T-helper 1 cell treated with Interleukin-12 subunit alpha and Interleukin-12 subunit beta and Interleukin-4 antibody, amounts not matched to agents 30 μg/mL and 1 μg/mL, for 36 hours (primary cell): ENCODE measurements around the gene PRCC.
A peak's percentile ranks its signal among the peaks of the same experiment; 100 is the strongest.

ENCODE experiments used
- H3K27ac Mint-ChIP-seq: one replicate; pipeline ENCODE4 v1.8.0; 2021; ENCODE audit warnings: mild to moderate bottlenecking, mixed read lengths
- H3K27me3 Mint-ChIP-seq: one replicate; pipeline ENCODE4 v1.8.0; 2021; ENCODE audit warnings: low read depth, mixed read lengths
- H3K36me3 Mint-ChIP-seq: one replicate; pipeline ENCODE4 v1.8.0; 2021; ENCODE audit warnings: low read depth, mixed read lengths
- H3K4me1 Mint-ChIP-seq: one replicate; pipeline ENCODE4 v1.8.0; 2021; ENCODE audit warnings: low read depth, mixed read lengths
- H3K4me3 Mint-ChIP-seq: one replicate; pipeline ENCODE4 v1.8.0; 2021; ENCODE audit warnings: mild to moderate bottlenecking, moderate library complexity, mixed read lengths
- H3K9me3 Mint-ChIP-seq: one replicate; pipeline ENCODE4 v1.8.0; 2021; ENCODE audit warnings: mixed read lengths

Gene PRCC

DNA sequence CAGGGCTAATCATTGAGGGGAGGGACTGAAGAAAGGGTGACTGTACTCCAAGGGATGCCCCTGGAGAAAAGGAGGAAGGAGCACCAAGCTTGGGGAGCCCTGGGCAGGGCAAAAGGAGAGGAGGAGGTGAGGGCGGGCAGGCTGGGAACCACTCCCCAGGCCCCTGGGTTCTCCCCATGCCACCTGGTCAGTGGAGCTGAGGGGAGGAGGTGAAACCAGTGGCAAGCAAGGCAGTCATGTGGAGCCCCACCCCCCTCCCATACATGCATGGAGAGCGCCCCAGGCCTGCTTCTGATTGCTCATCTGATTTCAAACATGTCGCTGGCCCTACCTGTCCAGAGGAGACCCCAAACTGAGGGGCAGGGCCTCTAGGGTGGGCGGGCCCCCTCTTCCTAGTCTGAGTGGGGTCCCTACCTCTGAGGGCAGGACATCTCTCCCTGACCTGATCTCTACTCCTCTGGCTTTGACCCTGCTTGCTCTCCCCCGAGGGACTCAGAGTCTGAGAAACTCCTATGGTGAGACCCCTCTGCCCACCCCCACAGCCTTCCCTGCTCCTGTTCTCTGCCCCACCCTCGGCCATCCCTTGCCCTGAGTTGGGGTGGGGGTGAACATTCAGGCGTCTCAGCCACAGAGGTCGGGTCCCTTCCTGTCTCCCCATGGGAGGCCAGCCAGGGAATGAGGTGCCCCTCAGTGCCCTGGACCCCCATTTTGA is 73.0 kb downstream of the PRCC start:
- H3K27me3 Mint-ChIP-seq: peaks cover 36% of the 10 kb centered on the region
- peaks cover 39% of the 10 kb centered on the region for H3K4me1 Mint-ChIP-seq
- H3K27ac Mint-ChIP-seq: no peak overlapping the region
- H3K36me3 Mint-ChIP-seq: peaks cover 5% of the 10 kb centered on the region
- H3K4me3 Mint-ChIP-seq: no peak overlapping the region
- no peaks in the 10 kb centered on the region for H3K9me3 Mint-ChIP-seq

GRCh38 chr1:156840898-156841279 is 73.6 kb downstream of the PRCC start:
- Mint-ChIP-seq H3K4me3 (no peak overlapping the region), H3K27me3 (peaks cover 41% of the 10 kb centered on the region), H3K4me1 (peaks cover 36% of the 10 kb centered on the region), H3K36me3 (peaks cover 5% of the 10 kb centered on the region), H3K9me3 (no peaks in the 10 kb centered on the region), H3K27ac (no peak overlapping the region)

DNA sequence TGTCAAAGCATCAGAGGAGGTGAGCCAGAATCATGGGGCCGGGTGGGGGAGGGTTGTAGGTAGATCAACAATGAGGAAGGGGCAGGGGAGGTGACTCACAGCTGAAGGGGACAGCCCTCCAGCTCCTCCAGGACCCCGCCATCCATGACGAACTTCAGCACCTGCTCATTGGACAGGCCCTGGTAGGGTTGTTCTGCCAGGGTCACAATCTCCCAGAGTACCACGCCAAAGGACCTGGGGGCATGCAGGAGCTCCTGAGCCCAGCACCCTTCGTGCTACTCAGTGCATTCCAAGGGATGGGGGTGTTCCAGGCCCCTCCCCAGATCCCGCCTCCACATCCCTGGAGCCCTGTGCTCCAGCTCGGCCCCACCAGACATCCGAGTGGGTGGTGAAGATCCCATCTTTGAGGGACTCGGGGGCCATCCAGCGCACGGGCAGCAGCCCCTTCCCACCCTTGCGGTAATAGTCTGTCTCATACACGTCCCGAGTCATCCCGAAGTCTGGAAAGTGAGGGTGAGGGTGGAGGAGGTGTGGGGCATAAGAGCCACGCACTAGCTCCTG is 74.0 kb downstream of the PRCC start:
- H3K27me3 Mint-ChIP-seq: peaks cover 46% of the 10 kb centered on the region
- H3K4me3 Mint-ChIP-seq: no peak overlapping the region
- no peak overlapping the region for H3K27ac Mint-ChIP-seq
- H3K4me1 Mint-ChIP-seq: peaks cover 36% of the 10 kb centered on the region
- peaks cover 5% of the 10 kb centered on the region for H3K36me3 Mint-ChIP-seq
- no peaks in the 10 kb centered on the region for H3K9me3 Mint-ChIP-seq

GRCh38 chr1:156842618-156843300 is 75.4 kb downstream of the PRCC start:
- Mint-ChIP-seq H3K27me3 (peaks cover 60% of the 10 kb centered on the region), H3K36me3 (peaks cover 5% of the 10 kb centered on the region), H3K9me3 (no peaks in the 10 kb centered on the region), H3K4me3 (no peak overlapping the region), H3K4me1 (peaks cover 29% of the 10 kb centered on the region), H3K27ac (no peak overlapping the region)

DNA sequence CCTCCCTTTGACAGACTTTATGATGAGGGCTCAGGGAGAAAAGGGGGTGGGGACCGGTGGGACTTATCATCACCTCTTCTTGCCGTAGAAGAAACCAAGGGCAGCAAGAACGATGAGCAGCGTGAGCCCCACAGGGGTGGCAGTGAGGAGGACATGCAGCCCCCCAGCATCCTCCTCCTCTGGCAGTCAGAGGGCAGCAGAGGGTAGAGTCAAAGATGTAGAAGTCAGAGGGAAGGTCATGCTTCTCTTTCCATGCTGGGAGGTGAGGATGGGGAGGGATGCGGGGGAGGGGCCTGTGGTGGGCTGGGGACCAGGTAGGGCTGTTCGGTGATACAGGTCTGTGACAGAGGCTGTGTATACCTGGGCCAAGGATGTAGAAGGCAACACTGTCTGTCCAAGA is 76.8 kb downstream of the PRCC start:
- peak overlapping the region; percentile 36 for H3K4me3 Mint-ChIP-seq
- H3K4me1 Mint-ChIP-seq: peaks cover 34% of the 10 kb centered on the region
- H3K9me3 Mint-ChIP-seq: no peaks in the 10 kb centered on the region
- no peak overlapping the region for H3K27ac Mint-ChIP-seq
- peaks cover 3% of the 10 kb centered on the region for H3K36me3 Mint-ChIP-seq
- peaks cover 65% of the 10 kb centered on the region for H3K27me3 Mint-ChIP-seq

GRCh38 chr1:156844638-156845037 is 77.3 kb downstream of the PRCC start:
- H3K27ac Mint-ChIP-seq: no peak overlapping the region
- peaks cover 34% of the 10 kb centered on the region for H3K4me1 Mint-ChIP-seq
- H3K36me3 Mint-ChIP-seq: peaks cover 3% of the 10 kb centered on the region
- H3K9me3 Mint-ChIP-seq: no peaks in the 10 kb centered on the region
- H3K27me3 Mint-ChIP-seq: peaks cover 64% of the 10 kb centered on the region
- peak overlapping the region; percentile 26 for H3K4me3 Mint-ChIP-seq

DNA sequence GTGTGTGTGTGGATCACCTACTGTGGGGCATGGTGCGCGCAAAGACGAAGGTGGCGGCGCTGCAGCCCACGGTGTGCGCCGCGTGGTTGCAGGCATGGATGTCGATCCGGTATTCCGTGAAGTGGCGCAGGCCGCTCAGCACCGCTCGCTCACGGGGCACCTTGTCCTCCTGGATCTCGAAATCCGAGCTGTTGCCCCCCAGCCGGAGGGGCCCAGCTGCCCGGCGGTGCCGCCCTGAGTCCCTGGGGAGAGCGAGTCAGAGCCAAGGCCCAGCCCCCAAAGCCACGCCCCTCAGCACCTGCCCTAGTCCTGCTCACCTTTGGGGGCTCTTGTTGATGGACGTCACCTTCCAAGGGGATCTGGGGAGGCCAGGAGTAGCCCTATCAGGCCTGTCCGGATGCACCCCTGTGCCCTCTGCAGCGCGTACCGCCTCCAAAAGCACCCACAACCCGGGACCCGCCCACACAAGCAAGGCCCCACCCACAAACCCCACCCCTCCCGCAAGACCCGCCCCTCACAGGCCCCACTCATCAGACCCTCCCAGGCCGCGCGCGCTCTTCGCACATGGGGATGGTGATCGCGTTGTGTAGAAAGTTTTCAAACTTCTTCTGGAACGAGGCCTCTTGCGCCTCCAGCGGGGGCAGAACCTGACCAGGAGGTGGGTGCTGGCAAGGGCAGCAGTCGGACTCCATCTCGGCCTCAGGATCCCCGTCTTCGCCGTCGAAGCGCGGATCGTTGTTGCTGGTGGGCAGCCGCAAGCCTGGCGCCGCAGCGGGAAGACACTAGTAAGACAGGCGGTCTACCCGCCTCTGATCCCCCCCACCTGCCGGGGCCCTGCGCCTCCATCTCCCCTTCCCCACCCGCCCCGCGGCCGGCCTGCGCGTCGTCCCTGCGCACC is 78.0 kb downstream of the PRCC start:
- H3K27me3 Mint-ChIP-seq: peaks cover 63% of the 10 kb centered on the region
- peaks cover 31% of the 10 kb centered on the region for H3K4me1 Mint-ChIP-seq
- H3K27ac Mint-ChIP-seq: no peak overlapping the region
- peak overlapping the region; percentile 38 for H3K4me3 Mint-ChIP-seq
- peaks cover 3% of the 10 kb centered on the region for H3K36me3 Mint-ChIP-seq
- H3K9me3 Mint-ChIP-seq: no peaks in the 10 kb centered on the region

- Mint-ChIP-seq H3K27ac (no peak overlapping the region), H3K4me3 (peak overlapping the region; percentile 71), H3K4me1 (peaks cover 31% of the 10 kb centered on the region), H3K27me3 (peaks cover 63% of the 10 kb centered on the region), H3K36me3 (peaks cover 3% of the 10 kb centered on the region), H3K9me3 (no peaks in the 10 kb centered on the region)
Measured at GRCh38 chr1:156845953-156846545, 78.7 kb downstream of the PRCC start.

DNA sequence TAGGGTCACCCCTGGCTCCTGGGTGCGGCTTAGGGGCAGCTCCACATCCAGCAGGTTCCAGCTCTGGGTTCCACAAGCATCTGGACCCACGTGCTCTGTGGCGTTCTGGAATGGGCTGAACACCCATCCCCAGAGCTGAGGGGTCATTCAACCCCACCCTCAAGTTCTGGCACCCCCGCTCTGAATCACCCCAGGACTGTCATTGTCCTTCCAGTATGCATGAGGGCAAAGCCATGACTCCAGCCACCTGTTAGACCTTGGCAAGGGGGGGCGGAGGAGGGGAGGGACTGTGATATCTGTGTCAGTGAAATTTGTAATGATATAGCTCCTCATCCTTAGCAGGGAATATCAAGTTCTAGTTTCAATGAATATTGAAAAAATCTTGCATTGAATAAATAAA is 79.3 kb downstream of the PRCC start:
- peaks cover 61% of the 10 kb centered on the region for H3K27me3 Mint-ChIP-seq
- peaks cover 31% of the 10 kb centered on the region for H3K4me1 Mint-ChIP-seq
- no peak overlapping the region for H3K27ac Mint-ChIP-seq

GRCh38 chr1:156847591-156848460 is 80.5 kb downstream of the PRCC start:
- Mint-ChIP-seq H3K4me1 (peaks cover 31% of the 10 kb centered on the region), H3K4me3 (no peak overlapping the region), H3K36me3 (peaks cover 3% of the 10 kb centered on the region), H3K27me3 (peaks cover 52% of the 10 kb centered on the region), H3K9me3 (no peaks in the 10 kb centered on the region), H3K27ac (no peak overlapping the region)

More for the DNA sequence above, 79.3 kb downstream of the PRCC start:
- no peaks in the 10 kb centered on the region for H3K9me3 Mint-ChIP-seq
- no peak overlapping the region for H3K4me3 Mint-ChIP-seq
- H3K36me3 Mint-ChIP-seq: peaks cover 3% of the 10 kb centered on the region

DNA sequence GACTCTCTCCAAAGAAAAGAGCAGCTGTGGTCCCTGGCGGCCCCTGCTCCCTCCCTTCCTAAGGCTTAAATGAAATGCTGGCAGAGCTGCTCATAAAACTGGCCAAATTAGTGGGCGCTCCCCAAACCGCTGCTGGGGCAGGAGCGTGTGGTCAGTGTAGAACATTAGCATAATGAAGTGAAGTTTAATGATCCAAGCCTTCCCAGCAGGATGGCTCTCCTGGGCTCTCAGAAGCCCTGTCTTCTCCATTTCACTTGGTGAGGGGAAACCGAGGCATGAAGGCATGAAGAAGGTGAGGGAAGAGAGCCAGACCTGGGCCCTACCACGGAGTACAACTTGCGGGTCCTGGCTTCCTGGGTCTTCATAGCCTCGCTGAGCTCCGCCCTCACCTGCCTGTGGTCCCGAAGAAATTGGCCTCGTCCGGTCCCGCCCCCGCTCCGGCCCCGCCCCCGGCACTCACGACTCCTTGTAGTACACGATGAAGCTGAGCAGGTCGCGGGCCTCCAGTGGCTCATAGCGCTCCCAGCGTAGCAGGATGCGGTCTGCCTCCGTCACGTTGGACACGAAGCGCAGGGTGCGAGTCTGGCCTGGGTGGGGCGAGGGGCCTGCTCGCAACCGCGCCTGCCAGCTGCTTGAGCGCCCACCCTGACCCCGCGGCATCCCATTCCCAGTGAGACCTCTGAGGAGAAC is 81.3 kb downstream of the PRCC start:
- Mint-ChIP-seq H3K9me3 (no peaks in the 10 kb centered on the region), H3K27me3 (peaks cover 45% of the 10 kb centered on the region), H3K27ac (peak overlapping the region; percentile 76), H3K36me3 (peaks cover 3% of the 10 kb centered on the region), H3K4me3 (peak overlapping the region; percentile 42), H3K4me1 (peaks cover 31% of the 10 kb centered on the region)

- peak overlapping the region; percentile 42 for H3K4me3 Mint-ChIP-seq
- peaks cover 42% of the 10 kb centered on the region for H3K27me3 Mint-ChIP-seq
- peaks cover 28% of the 10 kb centered on the region for H3K4me1 Mint-ChIP-seq
- peak overlapping the region; percentile 76 for H3K27ac Mint-ChIP-seq
- no peaks in the 10 kb centered on the region for H3K9me3 Mint-ChIP-seq
- H3K36me3 Mint-ChIP-seq: peaks cover 1% of the 10 kb centered on the region
Measured at GRCh38 chr1:156849151-156849496, 81.8 kb downstream of the PRCC start.
